Measurements from ENCODE around the gene PLPPR3.

PLPPR3 gene

DNA sequence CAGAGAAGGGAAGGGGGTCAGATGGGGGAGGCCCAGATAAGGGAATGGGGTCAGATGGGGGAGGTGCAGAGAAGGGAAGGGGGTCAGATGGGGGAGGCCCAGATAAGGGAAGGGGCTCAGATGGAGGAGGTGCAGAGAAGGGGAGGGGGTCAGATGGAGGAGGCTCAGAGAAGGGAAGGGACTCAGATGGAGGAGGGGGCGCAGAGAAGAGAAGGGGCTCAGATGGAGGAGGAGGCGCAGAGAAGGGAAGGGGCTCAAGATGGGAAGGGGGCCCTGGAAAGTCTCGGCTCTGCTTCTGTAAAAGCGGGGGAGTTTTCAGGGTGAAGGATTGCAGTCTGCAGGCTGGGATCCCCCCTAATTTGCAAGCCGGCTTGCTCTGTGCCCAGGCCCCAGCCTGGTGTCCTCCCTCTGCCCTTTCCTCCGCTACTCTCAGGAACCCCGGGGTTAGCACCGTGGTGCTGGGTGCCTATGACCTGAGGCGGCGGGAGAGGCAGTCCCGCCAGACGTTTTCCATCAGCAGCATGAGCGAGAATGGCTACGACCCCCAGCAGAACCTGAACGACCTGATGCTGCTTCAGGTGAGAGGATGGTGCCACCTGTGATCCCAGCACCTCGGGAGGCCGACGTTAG lies 7.5 kb upstream of the PLPPR3 start:
- no peak for TF ChIP-seq ZFX (IDR thresholded peaks at IDR 0.05; ENCODE audit: borderline replicate concordance)
- TF ChIP-seq, protein P1, sequence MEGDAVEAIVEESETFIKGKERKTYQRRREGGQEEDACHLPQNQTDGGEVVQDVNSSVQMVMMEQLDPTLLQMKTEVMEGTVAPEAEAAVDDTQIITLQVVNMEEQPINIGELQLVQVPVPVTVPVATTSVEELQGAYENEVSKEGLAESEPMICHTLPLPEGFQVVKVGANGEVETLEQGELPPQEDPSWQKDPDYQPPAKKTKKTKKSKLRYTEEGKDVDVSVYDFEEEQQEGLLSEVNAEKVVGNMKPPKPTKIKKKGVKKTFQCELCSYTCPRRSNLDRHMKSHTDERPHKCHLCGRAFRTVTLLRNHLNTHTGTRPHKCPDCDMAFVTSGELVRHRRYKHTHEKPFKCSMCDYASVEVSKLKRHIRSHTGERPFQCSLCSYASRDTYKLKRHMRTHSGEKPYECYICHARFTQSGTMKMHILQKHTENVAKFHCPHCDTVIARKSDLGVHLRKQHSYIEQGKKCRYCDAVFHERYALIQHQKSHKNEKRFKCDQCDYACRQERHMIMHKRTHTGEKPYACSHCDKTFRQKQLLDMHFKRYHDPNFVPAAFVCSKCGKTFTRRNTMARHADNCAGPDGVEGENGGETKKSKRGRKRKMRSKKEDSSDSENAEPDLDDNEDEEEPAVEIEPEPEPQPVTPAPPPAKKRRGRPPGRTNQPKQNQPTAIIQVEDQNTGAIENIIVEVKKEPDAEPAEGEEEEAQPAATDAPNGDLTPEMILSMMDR (IDR thresholded peaks at IDR 0.05): no peak
- H3K27ac ChIP-seq: no peak overlapping the region

DNA sequence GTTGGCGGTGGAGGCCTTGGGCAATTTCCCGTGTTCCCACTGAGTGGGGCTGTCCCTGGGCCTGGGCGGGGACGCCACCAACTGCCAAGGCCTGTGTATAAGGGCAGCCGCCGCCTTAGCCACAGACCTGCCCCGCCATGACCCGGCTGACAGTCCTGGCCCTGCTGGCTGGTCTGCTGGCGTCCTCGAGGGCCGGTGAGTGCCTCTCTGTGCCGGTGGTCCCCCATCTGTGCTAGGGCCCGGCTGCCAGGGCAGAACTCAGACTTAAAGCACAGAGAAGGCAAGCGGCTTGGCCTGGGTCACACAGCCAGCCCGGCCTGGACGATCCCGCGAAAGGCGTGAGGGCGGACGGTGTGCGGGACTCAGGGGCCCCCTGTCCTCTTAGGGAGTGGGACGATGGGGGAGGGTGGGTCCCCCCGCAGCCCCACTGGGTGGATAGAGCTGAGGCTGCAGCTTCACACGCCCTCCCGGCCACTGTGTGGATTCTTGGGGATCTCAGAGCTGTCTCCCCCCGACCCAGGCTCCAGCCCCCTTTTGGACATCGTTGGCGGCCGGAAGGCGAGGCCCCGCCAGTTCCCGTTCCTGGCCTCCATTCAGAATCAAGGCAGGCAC lies 6.1 kb upstream of the PLPPR3 start, which contains the start of gene AZU1:
AZU1 (plus strand) TSS at position 128 of the 612 bp plus-strand sequence; CDS start at position 138, 10 bp downstream.
- TF ChIP-seq ZFX (IDR thresholded peaks at IDR 0.05; ENCODE audit: borderline replicate concordance): no peak
- TF ChIP-seq, protein P1 (IDR thresholded peaks at IDR 0.05): no peak
- no peak within 1 kb of the TSS for H3K27ac ChIP-seq

DNA sequence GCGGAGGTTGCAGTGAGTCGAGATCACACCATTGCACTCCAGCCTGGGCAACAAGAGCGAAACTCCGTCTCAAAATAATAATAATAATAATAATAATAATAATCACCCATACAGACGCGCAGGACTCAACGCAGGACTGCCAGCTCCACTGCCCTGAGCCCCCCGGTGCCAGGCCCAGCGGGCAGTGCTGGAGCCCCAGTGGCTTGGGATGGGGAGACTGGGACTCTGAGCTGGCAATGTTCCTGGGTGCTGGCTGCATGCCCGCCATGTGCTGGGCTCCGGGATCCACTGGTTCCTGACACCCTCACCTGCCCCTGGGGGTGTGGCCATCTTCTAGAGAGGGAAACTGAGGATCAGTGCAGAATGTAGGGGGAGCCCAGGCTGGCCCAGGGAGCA lies 5.6 kb upstream of the PLPPR3 start:
- no peak overlapping the region for H3K27ac ChIP-seq
- TF ChIP-seq, protein P1 (IDR thresholded peaks at IDR 0.05): no peak
- no peak for TF ChIP-seq ZFX (IDR thresholded peaks at IDR 0.05; ENCODE audit: borderline replicate concordance)

DNA sequence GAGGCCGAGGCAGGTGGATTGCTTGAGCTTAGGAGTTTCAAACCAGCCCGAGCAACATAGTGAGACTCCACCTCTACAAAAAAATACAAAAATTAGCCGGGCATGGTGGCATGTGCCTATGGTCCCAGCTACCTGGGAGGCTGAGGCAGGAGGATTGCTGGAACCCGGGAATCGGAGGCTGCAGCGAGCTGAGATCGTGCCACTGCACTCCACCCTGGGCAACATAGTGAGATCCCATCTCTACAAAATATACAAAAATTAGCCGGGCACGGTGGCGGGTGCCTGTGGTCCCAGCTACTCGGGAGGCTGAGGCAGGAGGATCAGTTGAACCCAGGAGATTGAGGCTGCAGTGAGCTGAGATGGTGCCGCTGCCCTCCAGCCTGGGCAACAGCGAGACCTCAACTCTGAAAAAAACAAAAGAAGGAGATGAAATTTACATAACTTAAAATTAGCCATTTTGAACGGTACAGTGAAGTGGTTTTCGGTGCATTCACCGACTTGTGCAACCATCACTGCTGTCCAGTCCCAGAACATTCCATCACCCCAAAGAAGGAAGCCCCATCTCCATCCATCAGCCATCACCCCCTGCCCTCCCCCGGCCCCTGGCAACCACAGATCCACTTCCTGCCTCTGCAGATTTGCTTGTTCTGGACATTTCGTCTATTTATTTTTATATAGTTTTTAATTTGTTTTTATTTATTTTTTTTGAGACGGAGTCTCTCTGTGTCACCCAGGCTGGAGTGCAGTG lies 4.3 kb upstream of the PLPPR3 start:
- no peak for TF ChIP-seq ZFX (IDR thresholded peaks at IDR 0.05; ENCODE audit: borderline replicate concordance)
- TF ChIP-seq, protein P1 (IDR thresholded peaks at IDR 0.05): no peak
- H3K27ac ChIP-seq: no peak overlapping the region

DNA sequence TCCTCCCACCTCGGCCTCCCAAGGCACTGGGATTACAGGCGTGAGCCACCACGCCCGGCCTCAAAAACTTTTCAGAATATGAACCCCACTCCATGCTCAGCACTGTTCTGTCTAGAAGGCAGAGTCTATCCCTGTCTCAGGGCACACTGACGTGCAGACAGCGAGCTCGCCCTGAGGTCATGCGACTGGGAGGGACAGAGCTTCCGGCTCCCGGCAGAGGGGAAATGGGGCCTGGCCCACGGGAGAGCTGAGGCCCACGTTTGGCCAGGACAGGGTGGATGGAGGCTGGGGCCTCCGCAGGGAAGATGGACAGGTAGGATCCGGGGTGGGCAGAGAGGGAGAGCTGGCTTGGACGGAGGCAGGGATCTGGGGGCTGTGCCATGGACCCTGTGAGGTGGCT lies 3.1 kb upstream of the PLPPR3 start:
- TF ChIP-seq, protein P1 (IDR thresholded peaks at IDR 0.05): no peak
- TF ChIP-seq ZFX (IDR thresholded peaks at IDR 0.05; ENCODE audit: borderline replicate concordance): no peak
- no peak overlapping the region for H3K27ac ChIP-seq

DNA sequence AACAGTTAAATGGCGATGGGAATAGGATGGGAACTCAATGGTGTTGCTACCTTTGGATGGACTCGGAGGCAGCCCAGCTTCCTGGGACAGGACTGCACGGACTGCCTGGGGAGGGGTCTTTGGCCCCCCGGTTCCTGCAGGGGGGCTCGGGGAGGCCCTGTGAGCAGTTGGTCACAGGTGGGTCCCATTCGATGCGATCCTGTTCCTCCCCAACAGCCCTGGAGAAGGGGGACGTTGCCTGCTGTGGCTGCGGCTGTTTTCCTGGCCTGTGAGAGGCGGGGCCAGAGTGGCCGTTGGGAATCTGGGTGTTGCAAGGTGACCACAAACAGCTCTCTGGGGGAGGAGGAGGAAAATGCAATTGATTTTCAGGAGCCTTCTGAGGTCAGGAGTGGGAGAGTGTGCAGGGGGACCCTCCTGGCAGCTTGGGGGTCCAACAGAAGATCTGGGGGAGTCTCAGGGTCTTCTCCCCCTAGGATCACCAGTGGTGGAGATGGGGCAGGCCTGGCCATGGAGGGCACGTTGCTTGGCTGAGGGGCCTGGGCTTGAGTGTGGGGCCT lies 1.9 kb upstream of the PLPPR3 start:
- H3K27ac ChIP-seq: no peak overlapping the region
- TF ChIP-seq ZFX (IDR thresholded peaks at IDR 0.05; ENCODE audit: borderline replicate concordance): no peak
- TF ChIP-seq, protein P1 (IDR thresholded peaks at IDR 0.05): no peak

Data from 22Rv1 (cell line).